Calu3 (cell line): ENCODE data around the gene CCKAR. TPM values are rescaled to one million over a fixed set of nuclear protein-coding genes. Genes with fewer than 3 reads are reported as not detected.

ENCODE experiments used
- BruUV-seq: library from RNA; stranded (reverse); fragments of 400-500 nt; replicated peaks from 2 replicates; lab custom pipeline; 2021; lab: Mats Ljungman, UMichigan
- CTCF ChIA-PET: fragments of 300-600 bp; sonication (Branson Sonifier 250); formaldehyde crosslinking; loops from one replicate; lab custom pipeline; 2022; ENCODE audit warnings: antibody characterized with exemption; lab: Charles Lee
- DNase-seq: peaks from one replicate; pipeline ENCODE4 v3.0.0; 2022
- H3K27ac Mint-ChIP-seq: one replicate; pipeline ENCODE4 v1.8.0; 2022; ENCODE audit warnings: mixed read lengths; ENCODE audit not compliant: unreplicated experiment
- H3K27me3 Mint-ChIP-seq: one replicate; pipeline ENCODE4 v1.8.0; 2022; ENCODE audit warnings: mixed read lengths; ENCODE audit not compliant: unreplicated experiment
- H3K36me3 Mint-ChIP-seq: one replicate; pipeline ENCODE4 v1.8.0; 2022; ENCODE audit warnings: mild to moderate bottlenecking, moderate library complexity, mixed read lengths; ENCODE audit not compliant: insufficient read depth, unreplicated experiment
- H3K4me1 Mint-ChIP-seq: one replicate; pipeline ENCODE4 v1.8.0; 2022; ENCODE audit warnings: mild to moderate bottlenecking, low read depth, mixed read lengths; ENCODE audit not compliant: unreplicated experiment
- H3K4me3 Mint-ChIP-seq: one replicate; pipeline ENCODE4 v1.8.0; 2022; ENCODE audit warnings: mild to moderate bottlenecking, low read depth, moderate library complexity, mixed read lengths; ENCODE audit not compliant: unreplicated experiment
- H3K9me3 Mint-ChIP-seq: one replicate; pipeline ENCODE4 v1.8.0; 2022; ENCODE audit warnings: low read depth, mixed read lengths; ENCODE audit not compliant: unreplicated experiment
- CTCF ChIP-seq: fragments of 200-600 bp; IDR thresholded peaks from one replicate; pipeline ENCODE4 v1.8.0; 2022; ENCODE audit warnings: antibody characterized with exemption; ENCODE audit not compliant: unreplicated experiment
- intact Hi-C: fragments of 100-400 bp; cut with micrococcal nuclease; formaldehyde crosslinking; loops from one replicate; pipeline ENCODE4 v1.10.0; 2022; ENCODE audit not compliant: unreplicated experiment
- total RNA-seq: library from RNA; stranded (reverse); gene quantifications from 2 replicates; pipeline ENCODE4 v1.2.3, GENCODE V29; 2022

CCKAR gene
- total RNA-seq, 1 experiment from 2014 or later: not detected

- no peak overlapping the region for H3K27ac Mint-ChIP-seq
- no peaks in the 10 kb centered on the region for H3K36me3 Mint-ChIP-seq
- CTCF ChIA-PET: no interaction called here
- intact Hi-C loops: no loop called here
- peaks cover 8% of the 10 kb centered on the region for H3K4me1 Mint-ChIP-seq
- H3K27me3 Mint-ChIP-seq: peaks cover 31% of the 10 kb centered on the region
- BruUV-seq: no TSS peak
- no peak for DNase-seq
- no peak overlapping the region for H3K4me3 Mint-ChIP-seq
- no peak for TF ChIP-seq CTCF
- H3K9me3 Mint-ChIP-seq: no peaks in the 10 kb centered on the region
These were observed 32.2 kb upstream of the CCKAR start for GRCh38 chr4:26522478-26522877.

- no peak for TF ChIP-seq CTCF
- Mint-ChIP-seq H3K4me3 (no peak overlapping the region), H3K9me3 (no peaks in the 10 kb centered on the region), H3K4me1 (peaks cover 8% of the 10 kb centered on the region), H3K27me3 (peaks cover 31% of the 10 kb centered on the region), H3K36me3 (no peaks in the 10 kb centered on the region), H3K27ac (no peak overlapping the region)
- no peak for DNase-seq
- CTCF ChIA-PET: no interaction called here
- BruUV-seq: no TSS peak
- intact Hi-C loops: no loop called here
These were observed 30.6 kb upstream of the CCKAR start for GRCh38 chr4:26520728-26521450.

- Mint-ChIP-seq H3K27ac (no peak overlapping the region), H3K4me3 (no peak overlapping the region), H3K4me1 (no peaks in the 10 kb centered on the region), H3K36me3 (no peaks in the 10 kb centered on the region), H3K27me3 (peaks cover 37% of the 10 kb centered on the region), H3K9me3 (no peaks in the 10 kb centered on the region)
- intact Hi-C loops: no loop called here
- no peak for DNase-seq
- no TSS peak for BruUV-seq
- CTCF ChIA-PET: interaction anchor here (0.5 kb wide), 1 partner anchor 523 kb away, joined by 3 read pairs; no protein-coding TSS in a partner anchor
- no peak for TF ChIP-seq CTCF
These were observed 25.7 kb upstream of the CCKAR start for GRCh38 chr4:26515936-26516335.

- no peak for TF ChIP-seq CTCF
- Mint-ChIP-seq H3K4me3 (no peak overlapping the region), H3K27ac (no peak overlapping the region), H3K27me3 (peaks cover 25% of the 10 kb centered on the region), H3K9me3 (no peaks in the 10 kb centered on the region), H3K4me1 (no peaks in the 10 kb centered on the region), H3K36me3 (no peaks in the 10 kb centered on the region)
- CTCF ChIA-PET: no interaction called here
- no peak for DNase-seq
- intact Hi-C loops: no loop called here
- BruUV-seq: no TSS peak
These were observed 20.2 kb upstream of the CCKAR start for GRCh38 chr4:26510334-26510964.
